NCI-H2196 treated with DMSO at 0.1 percent for 48 hours (cell line): Measurements from ENCODE around the gene SCYL3.

Source experiments
- DNase-seq: peaks from one replicate; lab custom pipeline; 2025; ENCODE audit not compliant: unreplicated experiment; lab: John Stamatoyannopoulos, UW

Gene SCYL3

DNA sequence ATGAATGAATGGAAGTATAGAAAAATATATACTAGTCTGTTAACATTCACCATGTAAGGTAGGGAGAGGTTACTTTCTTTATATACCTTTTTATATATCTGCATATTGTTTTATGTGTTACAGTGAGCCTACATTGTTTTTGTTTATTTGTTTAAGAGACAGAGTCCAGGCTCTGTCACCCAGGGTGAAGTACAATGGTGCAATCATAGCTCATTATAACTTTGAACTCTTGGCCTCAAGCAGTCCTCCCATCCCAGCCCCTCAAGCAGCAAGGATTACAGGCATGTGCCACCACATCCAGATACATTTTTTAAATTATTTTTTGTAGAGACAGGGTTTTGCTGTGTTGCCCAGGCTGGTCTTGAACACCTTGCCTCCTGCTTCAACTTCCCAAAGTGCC is 7.4 kb upstream of the SCYL3 start:
- DNase-seq, result no peak

DNA sequence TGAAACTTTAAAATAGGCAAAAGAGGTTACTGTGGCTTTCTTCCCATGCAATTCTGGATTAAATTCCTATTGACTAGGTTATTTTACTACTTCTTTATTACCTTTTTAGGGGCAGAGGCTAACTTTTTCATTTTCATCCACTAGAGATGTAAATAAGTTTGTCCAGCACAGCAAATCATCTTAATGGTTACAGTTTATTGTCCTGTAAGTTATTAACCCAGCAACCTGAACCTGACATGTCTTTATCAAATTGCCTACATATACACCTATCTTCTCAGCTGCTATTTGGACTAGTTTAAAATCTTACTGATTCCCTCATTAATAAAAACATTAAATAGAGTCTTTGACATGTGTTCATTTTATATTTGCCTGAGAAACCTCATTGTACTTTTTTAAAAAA is 6.9 kb upstream of the SCYL3 start:
- no peak for DNase-seq

DNA sequence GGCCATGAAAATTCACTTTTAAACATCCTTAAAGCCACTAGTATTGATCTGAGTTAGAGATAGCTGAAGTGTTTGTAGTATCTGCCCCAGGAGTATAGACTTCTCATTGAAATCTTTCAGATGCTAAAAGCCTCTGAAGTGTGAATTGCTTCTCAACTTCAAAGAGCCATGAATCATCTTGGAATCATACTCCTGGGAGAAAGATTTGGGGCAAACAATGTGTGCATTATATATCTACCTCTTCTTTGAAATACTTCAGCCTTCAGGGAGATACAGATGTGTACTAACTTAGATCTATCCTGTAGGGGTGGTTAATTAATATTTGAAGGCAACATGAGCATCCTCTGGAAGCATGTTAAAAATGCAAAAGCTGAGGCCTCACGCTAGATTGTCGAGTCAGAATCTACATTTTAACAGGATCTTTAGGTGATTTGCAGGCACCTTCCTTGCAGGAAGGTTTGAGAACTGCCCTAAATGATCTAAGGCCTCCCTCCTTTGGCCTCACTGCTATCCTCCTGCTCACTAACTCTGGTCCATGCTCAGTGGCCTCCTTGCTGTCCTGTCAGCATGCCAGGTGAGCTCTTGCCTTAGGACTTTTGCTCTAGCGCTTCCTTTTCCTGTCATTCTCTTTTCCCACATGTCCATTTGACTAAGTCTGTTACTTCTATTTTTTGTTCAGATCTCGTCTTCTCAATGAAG is 6.0 kb upstream of the SCYL3 start:
- no peak for DNase-seq

DNA sequence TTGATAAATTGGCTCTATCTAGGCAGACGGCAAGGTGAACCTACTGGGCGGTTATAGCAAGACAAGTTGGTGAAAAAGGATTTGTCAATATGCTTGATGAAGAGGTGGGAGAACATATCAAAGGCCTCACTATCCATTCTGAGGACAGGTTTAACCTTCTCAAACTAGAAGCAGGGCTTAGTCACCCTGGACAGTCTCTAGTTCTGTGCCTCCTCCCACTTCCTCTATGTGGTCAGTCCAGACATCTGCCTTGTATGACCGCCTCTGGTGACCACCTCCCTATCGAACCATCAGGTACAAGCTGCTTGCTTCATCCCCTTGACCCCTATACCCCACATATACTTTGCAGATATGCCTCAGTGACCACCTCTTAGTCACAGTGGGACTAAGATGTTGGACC is 2.3 kb upstream of the SCYL3 start:
- DNase-seq, result no peak

DNA sequence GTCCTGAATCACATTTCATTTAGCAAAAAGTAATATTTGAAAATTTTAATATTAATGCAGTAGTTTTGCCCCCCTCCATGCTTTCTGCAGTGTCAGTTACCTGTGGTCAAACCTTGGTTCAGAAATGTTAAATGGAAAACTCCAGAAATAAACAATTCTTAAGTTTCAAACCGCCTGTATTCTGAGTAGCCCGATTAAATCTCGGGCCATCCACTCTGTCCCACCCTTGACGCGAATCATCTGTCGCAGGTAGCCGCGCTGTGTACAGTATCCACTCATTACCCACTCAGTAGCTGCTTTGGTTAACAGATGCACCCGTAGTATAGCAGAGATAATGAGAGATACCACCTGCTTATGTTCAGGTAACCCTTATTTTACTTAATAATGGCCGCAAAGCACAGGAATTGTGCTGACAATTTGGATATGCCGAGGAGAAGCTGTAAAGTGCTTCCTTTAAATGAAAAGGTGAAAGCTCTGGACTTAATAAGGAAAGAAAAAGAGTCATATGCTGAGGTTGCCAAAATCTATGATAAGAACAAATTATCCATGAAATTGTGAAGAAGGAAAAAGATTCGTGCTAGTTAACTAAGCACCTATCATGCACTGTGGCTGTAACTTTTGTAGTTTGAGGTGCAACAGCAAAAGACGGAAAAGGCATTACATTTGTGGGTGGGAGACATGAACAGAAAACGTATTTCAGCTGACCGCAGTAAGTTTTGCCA is 889 bp upstream of the SCYL3 start:
- DNase-seq, result no peak

DNA sequence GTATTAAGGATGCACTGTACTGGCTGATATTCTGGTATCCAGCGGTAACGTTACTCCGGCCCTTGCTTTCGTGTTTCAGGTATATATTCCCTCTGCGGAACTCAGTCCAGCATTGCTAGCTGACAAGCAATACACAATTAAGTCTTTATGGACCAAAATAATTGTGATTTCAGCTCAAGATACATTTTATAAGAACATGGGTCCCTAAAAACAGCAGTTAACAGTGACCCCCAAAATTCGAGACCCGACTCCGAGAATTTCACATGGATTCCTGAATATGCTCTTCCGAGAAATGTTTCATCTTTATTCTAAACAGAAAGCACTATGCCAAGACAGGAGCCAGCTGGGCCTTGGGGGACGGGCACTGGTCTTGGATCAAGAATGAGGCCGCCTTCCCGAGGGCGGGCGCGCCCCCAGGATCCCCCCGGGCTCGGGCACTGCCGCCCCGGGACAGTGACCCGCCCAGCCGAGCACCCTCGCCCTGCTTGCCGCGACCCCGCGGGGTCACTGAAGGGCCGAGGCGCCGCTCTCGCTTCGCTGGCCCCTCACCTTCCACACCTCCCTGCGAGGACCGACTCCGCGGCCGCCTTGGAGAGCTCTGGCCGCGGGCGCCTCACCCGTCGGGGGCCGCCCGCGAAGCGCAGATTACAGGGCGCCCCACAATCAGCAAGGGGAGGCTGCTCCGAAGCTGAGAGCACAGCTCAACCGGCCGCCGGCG is 610 bp downstream of the SCYL3 start:
- no peak for DNase-seq

DNA sequence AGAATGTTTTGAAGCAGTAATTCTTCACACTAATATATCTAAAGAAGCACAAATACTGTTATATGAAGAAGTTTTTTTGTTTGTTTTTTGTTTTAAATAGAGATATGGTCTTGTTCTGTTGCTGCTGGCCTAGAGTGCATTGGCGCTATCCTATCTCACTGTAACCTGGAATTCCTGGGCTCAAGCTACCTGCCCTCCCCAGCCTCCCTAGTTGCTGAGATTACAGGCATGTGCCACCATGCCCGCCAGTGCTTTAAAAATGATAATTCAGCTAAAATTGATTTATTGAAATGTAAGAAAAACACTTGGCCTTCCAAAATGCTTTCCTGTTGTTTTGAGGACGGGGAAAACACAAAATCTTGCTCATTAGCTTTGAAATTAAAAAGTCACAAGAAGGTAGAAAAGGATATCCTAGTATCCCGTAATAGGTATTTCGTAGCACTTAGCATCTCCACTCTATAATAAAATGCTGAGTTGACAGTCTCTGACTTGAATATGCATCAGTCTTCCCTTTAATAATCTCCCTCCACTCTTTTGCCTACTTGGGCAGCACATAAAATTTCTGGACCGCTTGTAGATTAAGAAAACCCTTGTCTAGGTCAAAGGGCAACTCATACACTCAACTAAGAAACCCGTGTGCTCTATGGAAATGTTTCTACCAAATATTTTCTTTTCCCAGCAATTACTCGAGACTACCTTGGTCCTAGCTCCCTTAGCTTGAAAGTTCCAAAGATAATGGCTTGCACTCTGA is 1.3 kb downstream of the SCYL3 start:
- no peak for DNase-seq

DNA sequence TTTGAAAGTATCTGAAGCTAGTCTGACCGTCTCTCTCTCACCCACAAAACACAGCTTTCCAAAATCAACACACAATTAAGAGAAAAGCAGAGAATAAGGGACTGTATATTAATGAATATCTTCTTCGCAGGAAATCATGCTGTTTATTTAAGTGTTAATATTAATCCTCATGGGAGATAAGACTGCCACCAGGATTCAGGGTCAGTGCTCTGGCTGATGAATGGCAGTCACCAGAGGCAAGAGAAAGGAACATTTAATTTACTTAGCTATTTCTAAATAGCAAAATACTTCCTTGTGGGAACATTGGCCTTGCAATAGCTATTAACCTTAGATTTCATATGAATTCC is 2.2 kb downstream of the SCYL3 start:
- no peak for DNase-seq

DNA sequence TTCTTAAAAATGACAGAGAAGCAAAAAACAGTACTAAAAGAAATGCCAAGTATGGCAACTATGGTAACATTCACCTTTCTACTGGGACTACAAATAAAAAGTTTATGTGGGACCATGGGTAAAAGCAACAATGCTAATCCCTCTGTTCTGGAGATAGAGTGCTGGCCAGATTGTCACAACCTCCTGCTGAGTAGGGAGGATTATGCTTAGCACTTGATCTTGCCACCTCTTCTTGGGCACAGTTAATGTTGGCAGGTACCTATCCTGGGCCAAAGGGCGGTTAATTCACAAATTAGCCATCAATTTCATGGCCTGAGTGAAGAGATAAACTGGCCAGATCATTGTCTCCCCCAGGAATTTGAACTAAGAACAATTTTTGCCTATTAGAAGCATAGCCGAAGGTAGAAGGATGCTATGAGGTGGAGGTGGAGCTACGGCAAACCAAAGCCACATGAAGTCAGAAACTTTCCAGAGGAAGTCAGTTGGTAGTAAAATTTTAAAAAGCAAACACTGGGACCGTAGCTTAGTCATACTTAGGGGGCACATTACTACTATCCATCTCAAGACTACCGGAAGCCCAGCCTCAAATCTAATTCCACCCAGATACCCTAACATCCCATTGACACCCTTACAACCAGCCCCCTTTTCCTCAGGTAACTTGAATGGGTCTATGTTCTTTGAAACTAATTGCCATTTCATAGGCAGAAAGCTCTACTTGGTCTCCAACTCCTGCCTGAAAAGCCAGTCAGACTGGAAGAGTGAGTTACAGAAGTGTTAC is 2.7 kb downstream of the SCYL3 start:
- no peak for DNase-seq

DNA sequence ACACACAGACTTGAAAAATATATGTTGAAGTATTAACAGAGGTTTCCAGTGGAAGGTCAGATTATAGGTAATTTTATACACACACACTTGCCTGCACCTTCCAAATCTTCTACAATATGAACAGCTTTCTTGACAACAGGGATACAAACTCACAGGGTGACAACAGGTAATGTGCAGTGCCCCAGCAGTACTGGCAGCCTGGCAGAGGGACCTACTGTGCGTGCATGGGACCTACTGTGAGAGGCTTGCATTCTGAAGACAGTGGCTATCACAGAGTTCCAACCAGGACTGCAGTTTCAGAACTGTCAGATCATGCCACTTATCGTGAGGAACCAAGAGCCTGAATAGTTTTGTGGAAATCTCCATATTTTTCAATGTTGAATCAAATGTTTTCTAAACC is 3.8 kb downstream of the SCYL3 start:
- DNase-seq, result no peak

DNA sequence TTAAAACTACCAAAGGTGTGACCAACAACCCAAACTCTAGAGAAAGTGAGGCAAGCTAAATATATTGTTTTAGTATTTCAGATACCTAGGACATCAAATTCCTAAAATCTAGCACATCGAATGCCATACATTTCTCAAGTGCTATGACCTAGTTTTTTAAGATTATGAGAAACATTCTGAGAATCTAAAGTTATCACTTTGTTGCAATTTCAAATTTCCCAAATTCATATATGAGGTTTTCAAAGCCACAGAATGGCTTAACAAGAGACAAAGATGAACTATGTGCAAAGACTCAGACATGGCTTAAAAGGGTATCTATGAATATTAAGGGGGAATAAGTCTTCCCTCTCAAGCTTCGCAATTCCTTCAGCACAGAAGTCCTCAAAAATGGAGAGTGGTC is 6.8 kb downstream of the SCYL3 start:
- no peak for DNase-seq

DNA sequence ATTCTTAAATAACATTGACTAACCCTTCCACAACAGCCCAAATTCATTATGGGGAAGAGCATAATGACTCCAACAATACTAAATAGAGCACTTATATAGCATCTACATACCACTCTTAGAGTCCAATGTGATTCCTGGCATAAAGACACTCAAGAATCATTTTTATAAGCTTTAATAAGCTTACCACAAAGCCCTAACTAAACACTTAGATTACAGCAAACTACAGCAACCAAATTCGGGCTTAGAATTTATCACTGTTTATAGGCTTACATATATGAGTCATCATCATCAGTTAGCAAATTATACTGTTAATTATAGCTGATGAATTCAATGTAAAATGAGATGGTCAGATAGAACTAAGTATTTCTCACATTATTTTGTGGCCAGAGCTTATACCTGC is 7.3 kb downstream of the SCYL3 start:
- DNase-seq, result no peak

DNA sequence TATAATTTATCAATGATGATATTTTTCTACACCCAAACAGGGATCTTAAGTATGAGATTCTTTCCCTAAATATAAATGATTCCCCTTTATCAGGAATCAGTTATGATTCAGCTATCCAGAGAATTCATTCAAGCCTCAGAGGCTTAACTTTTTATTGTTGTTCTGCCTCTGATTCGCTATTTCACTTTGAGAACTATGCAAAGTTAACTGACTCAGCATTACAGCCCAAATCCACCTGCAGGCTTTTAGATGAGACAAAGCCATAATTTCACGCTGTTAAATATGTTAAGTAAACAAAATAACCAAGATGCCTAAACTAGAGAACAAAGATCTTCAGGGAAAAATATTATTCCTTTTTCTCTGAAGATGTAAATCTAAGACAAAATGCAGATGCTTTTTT is 8.5 kb downstream of the SCYL3 start:
- no peak for DNase-seq

DNA sequence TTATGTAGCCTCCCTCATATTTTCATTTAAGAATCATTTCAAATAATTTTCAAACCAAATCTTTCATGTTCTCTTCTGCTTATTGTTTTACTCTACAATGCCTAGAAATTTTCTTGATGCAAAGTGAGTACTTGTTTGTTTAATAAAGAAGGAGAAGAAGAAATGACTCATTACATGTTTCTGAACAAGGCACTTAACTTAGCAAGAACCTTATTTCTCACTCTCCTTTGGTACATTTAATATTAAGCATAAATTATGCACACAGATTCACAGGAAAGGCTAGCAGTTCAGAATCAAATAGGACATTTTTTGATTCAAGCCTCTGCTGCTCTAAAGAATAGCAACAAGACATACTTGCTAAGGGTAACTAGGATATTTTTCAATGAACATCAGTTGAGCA is 9.1 kb downstream of the SCYL3 start:
- DNase-seq, result no peak

DNA sequence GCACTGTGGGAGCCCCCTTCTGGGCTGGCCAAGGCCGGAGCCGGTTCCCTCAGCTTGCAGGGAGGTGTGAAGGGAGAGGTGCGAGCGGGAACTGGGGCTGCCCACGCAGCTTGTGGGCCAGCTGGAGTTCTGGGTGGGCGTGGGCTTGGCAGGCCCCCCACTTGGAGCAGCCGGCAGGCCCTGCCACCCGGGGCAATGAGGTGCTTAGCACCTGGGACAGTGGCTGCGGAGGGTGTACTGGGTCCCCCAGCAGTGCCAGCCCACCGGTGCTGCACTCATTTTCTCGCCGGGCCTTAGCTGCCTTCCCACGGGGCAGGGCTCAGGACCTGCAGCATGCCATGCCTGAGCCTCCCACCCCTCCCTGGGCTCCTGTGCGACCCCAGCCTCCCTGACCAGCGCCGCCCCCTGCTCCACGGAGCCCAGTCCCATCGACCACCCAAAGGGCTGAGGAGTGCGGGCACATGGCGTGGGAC is 11.6 kb downstream of the SCYL3 start:
- no peak for DNase-seq

DNA sequence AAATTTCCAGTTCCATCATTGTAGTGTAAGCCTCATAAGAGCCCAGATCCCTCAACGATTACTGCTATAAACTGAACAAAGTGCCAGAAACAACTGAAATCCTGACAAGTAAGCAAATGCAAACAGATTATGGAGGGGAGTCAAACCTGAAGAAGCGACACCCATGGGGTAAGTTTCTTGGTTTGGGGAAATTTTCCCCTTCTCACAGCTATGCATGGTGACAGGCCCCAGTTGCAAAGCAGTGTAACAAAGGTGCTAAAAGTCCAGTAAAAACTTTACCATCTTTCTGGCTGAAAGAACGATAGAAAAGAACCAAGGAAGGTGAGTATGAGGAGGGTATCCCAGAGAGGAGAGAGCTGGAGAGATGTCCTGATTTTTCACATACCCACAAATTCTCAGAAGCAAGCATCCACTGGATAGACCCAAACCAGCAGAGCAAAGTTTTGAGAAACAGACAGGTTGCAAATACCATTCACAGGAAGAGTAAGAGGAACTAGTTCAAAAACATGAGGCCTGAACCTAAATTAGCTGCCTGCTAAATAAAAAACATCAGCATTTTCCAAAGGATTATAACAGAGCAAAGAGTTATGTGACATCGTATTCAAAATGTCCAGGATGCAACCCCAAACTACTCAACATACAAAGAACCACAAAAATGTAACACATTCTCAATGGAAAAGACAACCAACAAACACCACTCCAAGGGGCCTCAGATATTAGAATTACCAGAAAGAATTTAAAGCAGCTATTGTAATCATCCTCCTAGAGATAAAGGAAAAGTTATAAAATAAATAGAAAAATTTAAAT is 14.5 kb downstream of the SCYL3 start:
- no peak for DNase-seq

DNA sequence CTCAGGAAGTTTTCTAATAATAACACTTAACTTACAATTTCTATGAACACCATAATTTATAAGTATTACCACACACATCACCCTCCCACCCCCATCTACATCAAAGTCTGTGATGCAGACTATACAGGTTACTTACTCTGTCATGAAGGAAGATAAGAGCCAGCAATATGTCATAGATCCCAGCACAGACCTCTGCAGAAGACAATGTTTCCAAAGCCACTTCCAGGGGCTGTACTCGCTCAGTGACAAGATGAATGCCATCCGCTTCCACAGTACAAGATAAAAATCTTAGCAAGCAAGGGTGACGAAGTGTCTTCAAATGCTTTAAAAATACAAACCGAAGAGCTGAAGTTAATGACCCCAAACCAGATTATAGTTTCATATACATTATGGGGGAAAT is 15.2 kb downstream of the SCYL3 start:
- DNase-seq, result no peak

DNA sequence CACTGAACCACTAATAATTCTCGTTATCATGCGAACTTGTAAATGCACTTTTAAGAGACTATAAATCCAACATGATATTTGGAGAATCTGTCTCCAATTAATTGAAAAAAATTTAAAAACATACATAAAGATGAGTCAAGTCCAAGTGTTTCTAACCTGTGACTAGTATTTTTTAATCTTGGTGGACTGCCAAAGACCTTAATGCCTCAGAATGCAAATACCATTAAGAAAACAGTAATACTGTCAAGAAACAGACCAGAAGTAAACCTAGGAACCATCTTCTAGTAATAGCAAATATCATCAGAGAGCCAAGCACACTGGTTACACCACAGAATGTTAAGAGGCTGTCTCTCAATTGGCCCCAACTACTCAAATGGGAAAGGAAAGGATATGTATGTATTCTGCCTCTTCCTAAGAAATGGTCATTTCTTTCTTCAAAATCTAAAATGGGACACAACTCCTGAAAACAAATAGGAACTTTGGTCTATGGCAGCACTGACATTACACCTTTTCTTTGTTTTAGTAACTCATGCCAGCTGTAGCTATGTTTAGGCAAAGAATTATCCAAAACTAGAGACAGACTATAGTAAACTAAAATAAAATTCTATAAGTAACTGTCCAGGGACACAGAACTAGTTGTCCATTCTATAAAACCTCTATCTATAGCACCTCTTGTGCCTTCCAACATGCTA is 15.8 kb downstream of the SCYL3 start:
- no peak for DNase-seq

DNA sequence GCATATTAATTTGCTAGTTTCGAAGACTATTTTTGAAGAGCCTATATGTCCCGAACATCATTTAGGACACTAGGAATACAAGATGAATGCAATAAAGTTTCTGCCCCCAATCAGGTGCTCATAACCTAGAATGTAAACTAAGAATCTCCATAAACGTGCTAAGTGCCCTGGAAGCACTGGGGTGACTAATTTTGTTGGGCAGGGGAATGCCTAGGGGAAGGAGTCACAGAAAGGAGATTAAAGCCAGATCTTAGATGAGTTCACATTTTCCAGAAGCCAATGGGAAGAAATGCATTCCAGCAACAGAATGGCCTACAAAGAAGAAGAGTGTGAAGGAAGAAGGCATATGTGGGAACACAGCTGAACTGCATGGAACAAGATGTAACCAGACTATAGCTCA is 19.5 kb downstream of the SCYL3 start:
- no peak for DNase-seq
